Neural cell (in vitro differentiated cells): ENCODE measurements around the gene CLTCL1. TPM values are rescaled to one million over a fixed set of nuclear protein-coding genes. Genes with fewer than 3 reads are reported as not detected.

Experiments used
- H2AFZ ChIP-seq: fragments of 200-600, 300-800 bp; sonication (generic), shearing (Covaris generic); 2 replicates; pipeline ENCODE4 v1.6.0; 2014; ENCODE audit warnings: low read depth, mild to moderate bottlenecking, antibody characterized with exemption, low read length, moderate library complexity
- H3F3A ChIP-seq: fragments of 200-600 bp; shearing (Covaris generic); 2 replicates; pipeline ENCODE4 v1.6.1; 2016; ENCODE audit warnings: mild to moderate bottlenecking, moderate library complexity, mixed read lengths, antibody characterized with exemption, low read length; ENCODE audit not compliant: insufficient read depth, poor library complexity, severe bottlenecking
- H3K27ac ChIP-seq: fragments of 200-600, 300-800 bp; sonication (generic), shearing (Covaris generic); 2 replicates; pipeline ENCODE4 v1.5.1; 2014; ENCODE audit warnings: mild to moderate bottlenecking, low read length, moderate library complexity
- H3K27me3 ChIP-seq: fragments of 300-800, 200-600 bp; sonication (generic), shearing (Covaris generic); 2 replicates; pipeline ENCODE4 v1.6.0; 2014; ENCODE audit warnings: mild to moderate bottlenecking, low read depth, low read length, moderate library complexity; ENCODE audit not compliant: insufficient read depth
- H3K36me3 ChIP-seq: fragments of 300-800, 200-600 bp; sonication (generic), shearing (Covaris generic); 2 replicates; pipeline ENCODE4 v1.5.1; 2014; ENCODE audit warnings: mild to moderate bottlenecking, antibody characterized with exemption, low read length, moderate library complexity; ENCODE audit not compliant: insufficient read depth
- H3K4me2 ChIP-seq: fragments of 300-800, 200-600 bp; sonication (generic), shearing (Covaris generic); 2 replicates; pipeline ENCODE4 v1.6.0; 2014; ENCODE audit warnings: mild to moderate bottlenecking, low read length
- H3K4me3 ChIP-seq: fragments of 300-800, 200-600 bp; sonication (generic), shearing (Covaris generic); 2 replicates; pipeline ENCODE4 v1.5.1; 2014; ENCODE audit warnings: mild to moderate bottlenecking, low read length, moderate library complexity
- H3K79me2 ChIP-seq: fragments of 200-600 bp; shearing (Covaris generic); replicated peaks from 2 replicates; pipeline ENCODE4 v1.6.0; 2014; ENCODE audit warnings: mild to moderate bottlenecking, low read length, moderate library complexity; ENCODE audit not compliant: insufficient read depth
- H3K9ac ChIP-seq: fragments of 300-800, 200-600 bp; sonication (generic), shearing (Covaris generic); 2 replicates; pipeline ENCODE4 v1.6.1; 2016; ENCODE audit warnings: mild to moderate bottlenecking, low read length, mixed read lengths
- H3K9me2 ChIP-seq: fragments of 200-600 bp; shearing (Covaris generic); 2 replicates; pipeline ENCODE4 v1.6.1; 2016; ENCODE audit warnings: mild to moderate bottlenecking, low read length, mixed read lengths; ENCODE audit not compliant: insufficient read depth
- H3K9me3 ChIP-seq: fragments of 200-600, 300-800 bp; sonication (generic), shearing (Covaris generic); 2 replicates; pipeline ENCODE4 v1.6.1; 2016; ENCODE audit warnings: mild to moderate bottlenecking, mixed run types, low read length, moderate library complexity, mixed read lengths
- H4K20me1 ChIP-seq: fragments of 200-600 bp; shearing (Covaris generic); 2 replicates; pipeline ENCODE4 v1.6.1; 2016; ENCODE audit warnings: mild to moderate bottlenecking, mixed run types; ENCODE audit not compliant: insufficient read depth
- EP300 ChIP-seq: fragments of 450-650 bp; conservative IDR thresholded peaks from 2 replicates; pipeline ENCODE4 v1.6.1; 2014; ENCODE audit warnings: antibody characterized with exemption, mild to moderate bottlenecking, moderate library complexity; ENCODE audit not compliant: poor library complexity, severe bottlenecking
- MXI1 ChIP-seq: fragments of 450-650 bp; conservative IDR thresholded peaks from 2 replicates; pipeline ENCODE4 v1.6.1; 2014; ENCODE audit warnings: antibody characterized with exemption, mild to moderate bottlenecking; ENCODE audit not compliant: poor library complexity, severe bottlenecking
- POLR2AphosphoS5 ChIP-seq: IDR thresholded peaks from 2 replicates; pipeline ENCODE4 v1.6.1; 2012
- RAD21 ChIP-seq: fragments of 450-650 bp; conservative IDR thresholded peaks from 2 replicates; pipeline ENCODE4 v1.6.1; 2014; ENCODE audit warnings: antibody characterized with exemption, mild to moderate bottlenecking, moderate library complexity
- SMC3 ChIP-seq: fragments of 450-650 bp; conservative IDR thresholded peaks from 2 replicates; pipeline ENCODE4 v1.6.1; 2014; ENCODE audit warnings: antibody characterized with exemption, mild to moderate bottlenecking, moderate library complexity; ENCODE audit not compliant: poor library complexity
- TAF1 ChIP-seq: IDR thresholded peaks from 2 replicates; pipeline ENCODE4 v1.6.1; 2012; ENCODE audit warnings: low read depth
- polyA plus RNA-seq: library from polyadenylated mRNA; depleted of rRNA; stranded (reverse); fragments of >200 nt; gene quantifications from 2 replicates; pipeline ENCODE4 v1.2.3, GENCODE V29; 2014
- TF ChIP-seq, protein P1 (sequence below): IDR thresholded peaks from 2 replicates; pipeline ENCODE4 v1.6.1; 2012; ENCODE audit warnings: borderline replicate concordance
- TF ChIP-seq, protein P2 (sequence below): fragments of 450-650 bp; IDR thresholded peaks from 2 replicates; pipeline ENCODE4 v1.5.1; 2014; ENCODE audit warnings: antibody characterized with exemption, mild to moderate bottlenecking, moderate library complexity; ENCODE audit not compliant: poor library complexity, severe bottlenecking

Gene CLTCL1
- polyA plus RNA-seq, 1 donor from 2014 or later, result 7.8 TPM

DNA sequence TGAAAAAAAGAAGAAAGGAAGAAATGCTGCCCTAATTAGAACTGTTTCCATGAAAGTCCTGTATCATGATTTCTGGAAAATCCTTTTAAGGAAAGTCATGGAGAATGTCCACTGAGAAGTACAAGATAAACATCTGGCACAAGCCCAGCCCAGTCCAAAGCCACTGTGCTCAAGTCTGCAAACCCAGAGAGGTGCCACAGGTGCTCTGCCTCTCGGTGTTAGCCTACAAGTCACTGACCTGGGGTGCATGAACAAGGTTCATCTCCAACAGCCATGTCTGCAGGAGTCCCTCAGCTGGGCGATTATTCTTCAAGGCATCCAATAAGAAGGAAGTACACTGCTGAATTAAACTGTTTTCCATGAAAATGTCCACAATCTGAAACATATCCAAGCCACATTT, 61.9 kb downstream of the CLTCL1 start:
- H3K79me2 ChIP-seq, result no peaks in the 10 kb centered on the region
- no peaks in the 10 kb centered on the region for H4K20me1 ChIP-seq
- no peak overlapping the region for H3K4me2 ChIP-seq
- TF ChIP-seq, protein P1, sequence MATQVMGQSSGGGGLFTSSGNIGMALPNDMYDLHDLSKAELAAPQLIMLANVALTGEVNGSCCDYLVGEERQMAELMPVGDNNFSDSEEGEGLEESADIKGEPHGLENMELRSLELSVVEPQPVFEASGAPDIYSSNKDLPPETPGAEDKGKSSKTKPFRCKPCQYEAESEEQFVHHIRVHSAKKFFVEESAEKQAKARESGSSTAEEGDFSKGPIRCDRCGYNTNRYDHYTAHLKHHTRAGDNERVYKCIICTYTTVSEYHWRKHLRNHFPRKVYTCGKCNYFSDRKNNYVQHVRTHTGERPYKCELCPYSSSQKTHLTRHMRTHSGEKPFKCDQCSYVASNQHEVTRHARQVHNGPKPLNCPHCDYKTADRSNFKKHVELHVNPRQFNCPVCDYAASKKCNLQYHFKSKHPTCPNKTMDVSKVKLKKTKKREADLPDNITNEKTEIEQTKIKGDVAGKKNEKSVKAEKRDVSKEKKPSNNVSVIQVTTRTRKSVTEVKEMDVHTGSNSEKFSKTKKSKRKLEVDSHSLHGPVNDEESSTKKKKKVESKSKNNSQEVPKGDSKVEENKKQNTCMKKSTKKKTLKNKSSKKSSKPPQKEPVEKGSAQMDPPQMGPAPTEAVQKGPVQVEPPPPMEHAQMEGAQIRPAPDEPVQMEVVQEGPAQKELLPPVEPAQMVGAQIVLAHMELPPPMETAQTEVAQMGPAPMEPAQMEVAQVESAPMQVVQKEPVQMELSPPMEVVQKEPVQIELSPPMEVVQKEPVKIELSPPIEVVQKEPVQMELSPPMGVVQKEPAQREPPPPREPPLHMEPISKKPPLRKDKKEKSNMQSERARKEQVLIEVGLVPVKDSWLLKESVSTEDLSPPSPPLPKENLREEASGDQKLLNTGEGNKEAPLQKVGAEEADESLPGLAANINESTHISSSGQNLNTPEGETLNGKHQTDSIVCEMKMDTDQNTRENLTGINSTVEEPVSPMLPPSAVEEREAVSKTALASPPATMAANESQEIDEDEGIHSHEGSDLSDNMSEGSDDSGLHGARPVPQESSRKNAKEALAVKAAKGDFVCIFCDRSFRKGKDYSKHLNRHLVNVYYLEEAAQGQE, result no peak
- TF ChIP-seq SMC3 (no peak), POLR2AphosphoS5 (no peak), RAD21 (no peak), MXI1 (no peak), TAF1 (no peak)
- TF ChIP-seq, protein P2, sequence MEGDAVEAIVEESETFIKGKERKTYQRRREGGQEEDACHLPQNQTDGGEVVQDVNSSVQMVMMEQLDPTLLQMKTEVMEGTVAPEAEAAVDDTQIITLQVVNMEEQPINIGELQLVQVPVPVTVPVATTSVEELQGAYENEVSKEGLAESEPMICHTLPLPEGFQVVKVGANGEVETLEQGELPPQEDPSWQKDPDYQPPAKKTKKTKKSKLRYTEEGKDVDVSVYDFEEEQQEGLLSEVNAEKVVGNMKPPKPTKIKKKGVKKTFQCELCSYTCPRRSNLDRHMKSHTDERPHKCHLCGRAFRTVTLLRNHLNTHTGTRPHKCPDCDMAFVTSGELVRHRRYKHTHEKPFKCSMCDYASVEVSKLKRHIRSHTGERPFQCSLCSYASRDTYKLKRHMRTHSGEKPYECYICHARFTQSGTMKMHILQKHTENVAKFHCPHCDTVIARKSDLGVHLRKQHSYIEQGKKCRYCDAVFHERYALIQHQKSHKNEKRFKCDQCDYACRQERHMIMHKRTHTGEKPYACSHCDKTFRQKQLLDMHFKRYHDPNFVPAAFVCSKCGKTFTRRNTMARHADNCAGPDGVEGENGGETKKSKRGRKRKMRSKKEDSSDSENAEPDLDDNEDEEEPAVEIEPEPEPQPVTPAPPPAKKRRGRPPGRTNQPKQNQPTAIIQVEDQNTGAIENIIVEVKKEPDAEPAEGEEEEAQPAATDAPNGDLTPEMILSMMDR, result no peak
- no peak overlapping the region for H3K4me3 ChIP-seq
- no peaks in the 10 kb centered on the region for H3K9me2 ChIP-seq
- H3F3A ChIP-seq, result no peaks in the 10 kb centered on the region
- H3K9ac ChIP-seq, result no peak overlapping the region
- no peaks in the 10 kb centered on the region for H3K9me3 ChIP-seq
- no peak overlapping the region for H3K27ac ChIP-seq
- H2AFZ ChIP-seq, result no peak overlapping the region
- no peaks in the 10 kb centered on the region for H3K27me3 ChIP-seq
- no peaks in the 10 kb centered on the region for H3K36me3 ChIP-seq

DNA sequence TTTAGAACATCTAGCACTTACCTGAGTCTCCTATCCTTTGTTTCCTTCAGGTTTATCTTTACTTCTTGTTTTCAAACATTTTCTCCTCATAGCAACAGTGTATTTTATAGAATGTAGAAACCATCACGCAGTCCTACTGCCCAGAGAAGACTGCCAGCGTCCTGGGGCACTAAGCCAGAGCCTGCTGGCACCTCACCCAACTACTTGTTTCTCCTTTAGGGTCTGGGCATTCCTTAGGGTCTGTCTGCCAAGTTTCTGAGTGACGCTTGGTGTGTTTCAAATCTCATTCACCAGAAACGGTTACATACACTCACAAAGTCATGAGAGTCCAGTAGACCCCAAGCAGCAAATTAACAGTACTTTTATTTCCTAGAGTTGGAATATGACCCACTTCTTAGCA, 63.3 kb downstream of the CLTCL1 start:
- Histone ChIP-seq H3K27me3 (no peaks in the 10 kb centered on the region), H4K20me1 (no peaks in the 10 kb centered on the region), H3K4me3 (no peak overlapping the region), H3K36me3 (no peaks in the 10 kb centered on the region), H3K27ac (no peak overlapping the region), H3K9me2 (no peaks in the 10 kb centered on the region), H3F3A (no peaks in the 10 kb centered on the region), H3K9me3 (no peaks in the 10 kb centered on the region), H2AFZ (no peak overlapping the region), H3K9ac (no peak overlapping the region), H3K79me2 (no peaks in the 10 kb centered on the region), H3K4me2 (no peak overlapping the region)
- no peak for TF ChIP-seq MXI1
- TF ChIP-seq RAD21, result no peak
- TF ChIP-seq POLR2AphosphoS5, result no peak
- TF ChIP-seq TAF1, result no peak
- no peak for TF ChIP-seq SMC3

DNA sequence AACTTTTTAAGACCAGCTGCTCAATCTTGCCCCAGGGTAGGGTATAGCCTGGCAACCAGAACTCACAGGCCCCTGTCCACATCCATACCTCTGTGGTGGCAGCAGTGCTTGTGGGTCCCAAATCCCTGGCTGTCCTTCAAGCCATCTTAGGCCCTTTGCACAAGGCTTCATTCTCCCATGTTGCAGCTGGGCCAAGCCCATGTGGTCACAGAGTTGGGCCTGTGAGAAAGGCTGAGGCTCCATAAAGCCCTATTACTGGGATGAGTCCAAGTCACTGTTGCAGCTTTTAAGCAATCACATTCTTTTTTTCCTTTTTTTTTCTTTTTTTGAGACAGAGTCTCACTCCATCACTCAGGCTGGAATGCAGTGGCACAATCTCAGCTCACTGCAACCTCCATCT, 65.1 kb downstream of the CLTCL1 start:
- Histone ChIP-seq H3K36me3 (no peaks in the 10 kb centered on the region), H3K4me2 (no peak overlapping the region), H3K9ac (no peak overlapping the region), H3K4me3 (no peak overlapping the region), H2AFZ (no peak overlapping the region), H3K9me3 (no peaks in the 10 kb centered on the region), H3K79me2 (no peaks in the 10 kb centered on the region), H3F3A (no peaks in the 10 kb centered on the region), H3K9me2 (no peaks in the 10 kb centered on the region), H3K27me3 (no peaks in the 10 kb centered on the region), H3K27ac (no peak overlapping the region), H4K20me1 (no peaks in the 10 kb centered on the region)
- TF ChIP-seq EP300 (no peak), RAD21 (no peak), MXI1 (no peak)
